T-helper 22 cell (primary cell): ENCODE data around the gene SLC35F3.

Experiments
- DNase-seq: peaks from one replicate; pipeline ENCODE4 v3.0.0-alpha.2; 2020; ENCODE audit warnings: low read depth

The SLC35F3 gene

DNA sequence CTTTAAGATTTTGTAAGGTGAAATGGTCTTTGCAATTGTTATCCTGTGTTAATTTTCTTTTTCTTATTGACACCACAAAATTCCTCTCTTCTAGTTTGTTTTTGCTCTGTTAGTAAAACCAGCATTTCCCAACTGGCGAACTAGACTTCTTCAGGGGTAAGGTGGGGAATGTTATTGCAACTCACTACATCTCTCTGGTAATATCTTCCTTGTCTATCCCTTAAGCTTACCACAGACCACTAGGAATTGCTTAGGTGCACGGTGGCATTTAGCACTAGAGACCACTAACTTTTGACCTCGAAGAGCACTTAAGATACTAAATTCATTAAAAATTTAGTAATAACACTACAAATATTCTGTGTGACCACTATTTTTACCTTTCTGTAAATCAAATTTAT, 464.6 kb downstream of the SLC35F3 start:
- no peak for DNase-seq

GRCh38 chr1:234369784-234370183, 465.3 kb downstream of the SLC35F3 start:
- DNase-seq: no peak

- DNase-seq: no peak
These were observed 466.9 kb downstream of the SLC35F3 start for GRCh38 chr1:234371414-234371813.

GRCh38 chr1:234372011-234372757, 467.7 kb downstream of the SLC35F3 start:
- DNase-seq: no peak

DNA sequence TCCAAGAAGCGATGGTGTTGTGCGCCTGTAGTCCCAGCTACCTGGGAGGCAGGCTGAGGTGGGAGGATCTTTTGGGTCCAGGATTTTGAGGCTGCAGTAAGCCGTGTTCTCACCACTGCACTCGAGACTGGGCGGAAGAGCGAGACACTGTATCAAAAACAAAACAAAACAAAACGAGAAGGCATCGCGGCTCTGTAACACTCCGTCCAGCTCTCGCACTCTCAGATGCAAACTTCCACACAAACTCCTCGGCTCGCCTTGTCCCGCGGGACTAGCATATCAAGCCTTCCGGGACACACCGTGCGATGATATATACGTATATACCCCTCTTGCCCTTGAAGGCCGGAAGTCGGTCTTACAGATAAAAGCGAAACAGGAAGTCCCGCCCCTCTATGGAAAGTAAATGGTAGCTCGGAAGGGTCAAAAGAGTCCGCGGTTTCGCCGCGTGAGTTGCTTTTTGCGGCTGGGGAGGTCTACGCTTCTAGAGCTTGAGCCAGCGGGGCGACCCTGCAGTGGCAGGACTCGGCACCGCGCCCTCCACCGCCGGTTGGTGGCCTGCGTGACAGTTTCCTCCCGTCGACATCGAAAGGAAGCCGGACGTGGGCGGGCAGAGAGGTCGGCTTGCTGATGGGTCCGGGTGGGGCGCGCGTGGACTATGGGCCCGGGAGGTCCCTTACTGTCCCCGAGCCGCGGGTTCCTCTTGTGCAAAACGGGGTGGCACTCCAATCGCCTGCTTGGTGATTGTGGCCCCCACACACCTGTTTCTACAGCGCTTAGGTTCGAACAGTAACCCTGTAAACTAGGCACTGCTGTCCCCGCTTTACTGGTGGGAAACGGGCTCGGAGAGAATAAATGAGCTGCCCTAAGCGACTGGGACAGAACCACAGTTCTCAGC, 468.8 kb downstream of the SLC35F3 start, which contains the start of gene COA6:
Gene COA6, plus strand, starts transcription at position 393 of the 895 bp plus-strand sequence. Its CDS starts 11 bp downstream, at position 404.
- DNase-seq: peak; percentile 78

DNA sequence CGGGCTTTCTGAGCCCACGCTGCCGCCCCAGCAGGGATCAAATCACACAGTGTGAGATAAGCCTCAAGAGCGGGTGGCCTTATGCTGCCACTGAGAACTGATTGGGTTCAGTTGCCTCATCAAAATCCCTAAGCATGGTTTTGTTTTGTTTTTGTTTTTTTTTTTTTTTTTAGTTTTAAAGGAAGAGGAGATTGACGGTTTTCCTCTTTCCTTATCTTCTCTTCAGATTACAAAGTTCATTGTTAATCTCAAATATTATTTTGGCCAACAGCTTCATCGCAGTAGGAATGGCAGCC, 469.4 kb downstream of the SLC35F3 start:
- no peak for DNase-seq
